Measurements from ENCODE around the gene SF3A2.
A peak's percentile ranks its signal among the peaks of the same experiment; 100 is the strongest.

Gene SF3A2

DNA sequence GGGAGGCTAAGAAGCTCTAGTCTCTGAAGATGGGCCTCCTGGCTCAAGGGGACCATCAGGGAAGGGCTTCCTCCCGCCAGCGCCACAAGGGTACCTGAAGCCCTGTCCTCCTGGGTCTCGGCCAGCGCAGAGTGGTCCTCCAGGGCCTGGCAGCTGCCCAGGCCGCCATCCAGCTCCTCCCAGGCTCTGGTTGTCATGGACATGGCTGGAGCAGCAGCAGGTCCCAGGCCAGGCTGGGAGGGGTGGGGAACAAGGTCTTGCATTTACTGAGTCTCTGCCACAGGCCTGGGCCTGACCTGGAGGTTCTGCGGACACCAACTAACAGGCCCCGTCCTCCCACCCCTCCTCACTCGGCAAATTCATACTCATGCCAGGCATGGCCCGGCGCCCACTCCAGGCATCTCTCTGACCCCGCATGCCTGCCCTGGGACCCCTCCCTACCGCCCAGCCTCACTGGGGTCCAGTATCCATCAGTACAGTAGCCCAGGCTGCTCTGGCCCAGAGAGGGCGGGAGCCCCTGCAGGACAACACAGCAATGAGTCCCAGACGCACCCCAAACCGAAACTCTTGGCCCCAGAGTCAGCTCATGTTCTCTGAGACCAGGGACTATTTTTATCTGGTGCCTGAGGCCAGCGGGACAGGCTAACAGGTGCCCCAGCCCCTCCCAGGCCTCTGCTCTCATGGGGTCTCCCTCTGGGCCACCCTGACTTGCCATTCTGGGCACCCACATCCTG is 18.7 kb downstream of the SF3A2 start:
- DNase-seq = no peak

- no peak for DNase-seq
These were observed 19.5 kb downstream of the SF3A2 start, which contains the start of gene JSRP1 for GRCh38 chr19:2255982-2256685. Gene JSRP1 (minus strand): TSS chr19:2256417. CDS start chr19:2255314, 1,103 bp downstream.

- no peak for DNase-seq
These were observed 22.7 kb downstream of the SF3A2 start for GRCh38 chr19:2259336-2259735.

DNA sequence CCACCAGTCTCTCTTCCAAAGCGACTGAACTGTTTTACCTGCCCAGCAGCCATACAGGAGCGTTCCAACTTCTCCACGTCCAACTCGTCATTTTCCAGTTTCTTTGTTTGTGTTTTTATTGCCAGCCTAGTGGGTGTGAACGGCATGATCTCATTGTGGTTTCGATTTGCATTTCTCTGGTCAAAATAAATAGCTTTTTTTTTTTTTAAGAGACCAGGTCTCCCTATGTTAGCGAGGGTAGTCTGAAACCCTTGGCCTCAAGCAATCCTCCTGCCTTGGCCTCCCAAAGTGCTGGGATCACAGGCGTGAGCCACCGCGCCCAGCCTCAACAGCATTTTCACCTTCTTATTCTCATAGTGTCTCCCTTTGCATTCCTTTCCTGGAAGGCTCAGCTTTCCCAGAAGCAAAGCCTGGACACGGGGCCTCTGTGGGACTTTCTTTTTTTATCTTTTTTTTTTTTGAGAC is 23.7 kb downstream of the SF3A2 start:
- DNase-seq = no peak

- peak; percentile 62 for DNase-seq
These were observed 25.0 kb downstream of the SF3A2 start for GRCh38 chr19:2261438-2262172.

DNA sequence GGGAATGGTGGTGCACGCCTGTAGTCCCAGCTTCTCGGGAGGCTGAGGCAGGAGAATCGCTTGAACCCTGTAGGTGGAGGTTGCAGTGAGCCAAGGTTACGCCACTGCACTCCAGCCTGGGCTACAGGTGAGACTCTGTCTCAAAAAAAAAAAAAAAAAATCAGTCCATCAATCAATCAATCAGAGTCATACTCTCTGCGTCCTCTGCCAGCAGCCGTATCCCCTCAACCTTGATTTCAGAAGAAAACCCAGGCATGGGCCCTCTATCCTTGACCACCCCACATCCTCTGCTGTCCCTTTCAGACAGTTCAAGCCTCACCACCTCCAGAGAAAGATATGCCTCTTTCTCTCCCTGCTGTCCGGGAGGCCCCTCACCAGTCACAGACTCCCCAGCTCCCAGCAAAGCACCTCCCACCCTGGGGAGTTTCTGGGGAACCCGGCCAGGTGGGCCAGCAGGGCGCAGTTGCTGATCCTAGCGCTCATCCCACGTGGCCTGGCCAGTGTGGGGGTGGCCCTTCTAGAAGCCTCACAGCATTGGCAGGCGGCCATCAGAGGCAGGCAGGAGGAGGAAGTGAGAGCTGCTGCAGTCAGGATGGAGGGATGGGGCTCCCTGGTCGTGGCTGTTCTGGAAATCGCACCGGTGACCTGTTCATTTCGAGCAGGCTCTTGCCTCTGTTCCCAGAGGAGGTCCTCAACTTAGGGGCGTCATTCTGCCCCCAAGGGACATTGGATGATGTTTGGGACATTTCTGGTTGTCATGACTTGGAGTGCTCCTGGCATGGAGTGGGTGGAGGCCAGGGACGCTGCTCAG is 29.8 kb downstream of the SF3A2 start:
- no peak for DNase-seq

DNA sequence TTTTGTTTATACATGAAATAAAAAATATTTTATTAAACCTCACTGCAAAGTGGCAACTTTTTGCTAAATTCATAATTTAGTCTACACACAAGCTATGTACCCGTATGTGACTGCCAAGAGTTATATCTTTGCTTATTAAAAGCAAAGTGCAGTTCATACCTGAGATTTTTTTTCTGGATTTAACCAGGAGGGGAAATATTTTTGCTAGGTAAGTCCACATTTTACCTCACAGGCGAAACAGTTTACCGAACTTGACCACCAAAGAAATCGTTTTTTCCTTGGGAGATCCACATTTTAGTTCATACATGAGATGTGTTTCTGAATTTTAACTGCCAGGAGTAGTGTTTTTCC is 31.8 kb downstream of the SF3A2 start:
- DNase-seq = no peak

DNA sequence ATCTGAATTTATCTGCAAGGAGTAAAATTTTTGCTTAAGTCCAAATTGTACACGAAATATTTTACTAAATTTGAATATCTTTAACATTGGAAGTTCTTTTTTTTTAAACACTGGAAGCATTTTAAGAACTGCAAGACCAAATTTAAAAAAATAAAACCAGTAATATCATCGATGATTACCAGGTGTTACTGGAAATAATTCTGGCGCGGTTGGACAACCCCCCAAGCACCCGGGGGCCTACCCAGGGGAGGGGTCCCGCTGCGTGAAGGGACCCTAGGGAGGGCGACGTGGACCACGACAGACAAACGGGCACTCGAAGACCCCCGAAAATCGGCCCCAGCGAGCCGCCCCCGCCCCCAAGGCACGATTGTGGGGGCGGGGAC is 32.2 kb downstream of the SF3A2 start:
- DNase-seq = no peak

- peak; percentile 98 for DNase-seq
These were observed 32.9 kb downstream of the SF3A2 start for GRCh38 chr19:2269244-2270156.

DNA sequence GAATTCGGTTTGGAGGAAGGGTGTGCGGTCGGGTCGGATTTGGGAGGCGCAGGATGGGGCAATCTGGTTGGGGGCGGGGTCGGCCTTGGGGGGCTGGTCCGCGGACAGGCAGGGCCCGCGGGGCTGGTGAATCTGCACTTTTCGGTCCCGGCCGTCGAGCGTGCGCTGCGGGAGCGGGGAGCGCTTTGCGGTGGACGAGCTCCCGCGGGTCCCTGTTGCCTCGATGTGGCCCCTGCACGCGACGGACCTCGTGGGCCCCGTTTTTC is 33.5 kb downstream of the SF3A2 start:
- DNase-seq = no peak

GRCh38 chr19:2270423-2271233 is 34.0 kb downstream of the SF3A2 start:
- DNase-seq = peak; percentile 76

DNA sequence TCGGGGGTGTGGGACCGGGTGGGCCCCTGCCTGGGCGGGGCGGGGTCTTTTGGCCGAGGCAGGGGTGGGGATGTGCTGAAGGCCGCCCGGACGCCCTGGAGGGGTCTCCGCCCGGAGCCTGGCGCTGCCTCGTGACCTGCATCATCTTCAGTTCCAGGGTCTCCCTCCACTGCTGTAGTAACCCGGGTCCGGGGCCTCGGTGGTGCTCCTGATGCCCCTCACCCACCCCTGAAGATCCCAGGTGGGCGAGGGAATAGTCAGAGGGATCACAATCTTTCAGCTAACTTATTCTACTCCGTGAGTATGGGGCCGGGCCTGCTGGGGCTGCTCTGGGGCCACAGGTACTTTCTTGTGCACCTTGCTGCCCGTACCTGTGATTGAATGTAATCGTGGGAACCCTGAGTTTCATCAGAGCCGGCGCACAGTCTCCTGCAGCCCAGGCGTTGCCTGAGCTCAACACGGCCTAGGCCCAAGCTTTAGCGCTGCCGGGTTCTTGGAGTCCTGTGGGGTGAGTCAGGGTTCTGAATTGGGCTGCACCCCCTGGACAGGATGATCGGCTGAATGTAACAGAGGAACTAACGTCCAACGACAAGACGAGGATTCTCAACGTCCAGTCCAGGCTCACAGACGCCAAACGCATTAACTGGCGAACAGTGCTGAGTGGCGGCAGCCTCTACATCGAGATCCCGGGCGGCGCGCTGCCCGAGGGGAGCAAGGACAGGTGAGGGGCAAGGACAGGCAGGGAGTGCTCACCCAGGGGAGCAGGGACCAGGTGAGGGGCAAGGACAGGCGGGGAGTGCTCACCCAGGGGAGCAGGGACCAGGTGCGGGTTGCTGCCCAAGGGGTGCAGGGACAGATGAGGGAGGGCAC is 34.8 kb downstream of the SF3A2 start:
- no peak for DNase-seq

DNA sequence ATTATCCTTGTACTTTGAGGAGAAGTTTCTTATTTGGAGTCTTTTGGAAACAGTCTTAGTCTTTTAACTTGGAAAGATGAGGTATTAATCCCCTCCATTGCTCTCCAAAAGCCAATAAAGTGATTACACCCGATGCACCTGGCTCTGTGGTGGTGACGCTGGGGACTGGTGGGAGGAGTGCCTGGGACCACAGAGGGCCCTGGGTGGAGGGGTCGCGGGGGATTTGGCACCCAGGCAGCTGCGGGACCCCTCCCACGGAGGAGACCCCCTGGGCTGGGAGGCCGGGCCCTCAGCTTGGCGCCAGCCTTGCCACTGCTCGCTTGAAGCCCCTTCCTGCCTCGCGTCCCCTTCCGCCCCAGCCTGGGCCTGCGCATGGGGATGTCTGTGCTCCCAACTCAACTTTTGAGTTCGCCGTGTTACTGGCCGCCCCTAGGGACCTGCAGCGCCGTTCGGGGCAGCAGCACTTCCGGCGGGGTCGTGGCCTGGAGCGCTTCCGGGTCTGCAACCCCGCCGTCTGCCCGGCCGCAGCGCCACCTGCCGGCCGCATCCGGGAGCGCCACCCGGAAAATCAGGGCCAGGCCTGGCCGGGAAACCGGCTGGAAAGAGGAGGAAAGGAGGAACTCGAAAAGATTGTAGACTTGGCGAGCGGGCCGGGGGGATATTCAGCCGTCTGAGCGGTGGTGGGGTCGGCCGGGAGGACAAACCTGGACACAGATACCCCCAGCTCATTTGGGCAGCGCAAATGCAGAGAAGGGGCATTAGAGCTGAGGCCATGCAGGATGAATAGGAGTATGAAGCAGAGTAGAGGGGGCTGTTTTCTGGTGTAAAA is 36.9 kb downstream of the SF3A2 start:
- peak; percentile 80 for DNase-seq

DNA sequence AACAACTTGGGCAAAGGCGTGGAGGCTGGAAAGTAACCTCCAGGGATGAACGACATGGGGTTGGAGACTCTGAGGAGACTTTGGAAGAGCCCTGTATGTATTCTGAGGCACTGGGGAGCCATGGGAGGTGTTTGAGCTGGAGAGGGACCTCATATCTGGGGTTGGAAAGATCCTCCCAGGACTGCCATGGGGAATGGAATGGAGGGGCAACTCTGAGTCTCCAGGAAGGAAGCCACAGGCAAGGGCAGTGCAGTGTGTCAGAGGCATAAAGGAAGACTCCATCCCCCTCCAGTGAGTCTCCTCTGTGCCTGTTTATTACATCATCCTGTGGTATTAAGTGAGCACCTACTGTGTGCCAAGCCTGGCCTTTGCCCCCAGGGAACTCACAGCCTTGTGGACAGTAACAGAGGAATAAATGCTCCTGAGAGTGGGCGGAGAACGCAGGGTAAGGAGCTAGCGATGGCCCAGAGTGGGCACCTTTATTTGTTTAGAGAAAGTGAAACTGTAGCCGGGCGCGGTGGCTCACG is 37.6 kb downstream of the SF3A2 start:
- no peak for DNase-seq

DNA sequence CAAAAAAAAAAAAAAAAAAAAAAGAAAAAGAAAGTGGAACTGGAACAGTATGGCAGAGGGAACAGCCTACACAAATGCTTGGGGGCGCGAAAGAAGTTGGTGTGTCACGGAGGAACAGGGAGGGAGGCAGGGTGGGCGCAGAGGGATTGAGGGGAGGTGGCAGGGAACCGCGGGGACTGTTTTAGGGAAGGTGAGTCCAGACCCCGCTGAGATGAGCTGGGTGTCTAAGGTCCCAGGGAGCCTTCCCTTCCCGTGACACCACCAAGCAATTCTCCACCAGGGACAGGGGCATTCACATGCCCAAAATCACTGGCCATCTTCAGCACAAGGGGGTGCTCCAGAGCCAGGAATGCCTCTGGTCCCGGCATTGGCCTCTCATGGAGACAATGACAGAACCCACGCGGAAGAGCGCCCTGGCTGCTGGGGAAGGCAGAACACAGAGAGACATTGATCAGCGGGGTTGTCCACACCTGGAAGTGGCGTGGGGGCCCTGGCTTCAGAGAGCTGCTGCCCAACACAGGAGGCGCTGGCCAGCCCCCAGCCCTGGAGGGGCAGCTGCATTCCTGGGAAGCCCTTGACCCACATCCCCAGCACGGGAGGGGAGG is 38.4 kb downstream of the SF3A2 start:
- peak; percentile 49 for DNase-seq

DNA sequence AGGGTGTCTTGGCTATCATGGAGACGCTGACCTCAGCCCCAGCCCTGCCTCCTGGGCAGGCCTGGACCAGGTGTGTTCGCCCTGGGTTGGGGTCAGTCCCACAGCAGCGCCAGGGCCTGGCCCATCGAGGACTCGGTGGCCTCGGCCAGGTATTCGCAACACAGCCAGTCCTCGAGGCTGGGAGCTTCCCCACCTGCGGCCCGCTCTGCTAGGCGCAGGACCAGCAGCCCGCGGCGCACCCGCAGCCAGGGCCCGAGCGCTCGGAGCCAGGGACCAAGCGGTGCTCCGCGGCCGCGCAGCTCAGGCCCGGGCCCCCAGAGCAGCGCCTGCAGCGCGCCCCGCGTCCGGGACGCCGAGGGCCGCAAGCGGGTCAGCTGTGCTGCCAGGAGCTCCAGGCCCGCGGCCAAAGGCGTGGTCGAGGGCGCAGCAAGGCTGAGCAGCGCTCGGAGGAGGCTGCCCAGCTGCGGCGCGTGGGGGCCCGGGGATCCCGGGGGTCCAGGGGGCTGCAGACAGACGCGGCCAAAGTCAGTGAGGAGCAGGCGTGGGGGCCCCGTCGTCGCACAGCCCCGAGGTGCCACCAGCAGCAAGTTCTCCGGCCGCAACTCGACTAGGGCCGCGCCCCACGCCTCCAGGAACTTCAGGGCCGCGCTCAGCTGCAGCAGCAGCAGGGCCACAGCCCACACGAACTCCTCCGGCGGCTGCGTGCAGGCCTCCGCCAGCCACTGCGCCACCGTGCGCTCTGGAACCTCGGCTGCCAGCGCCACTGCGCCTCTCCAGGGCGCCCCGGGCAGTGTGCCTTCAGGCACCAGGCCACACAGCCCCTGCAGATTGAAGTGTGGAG is 39.2 kb downstream of the SF3A2 start:
- no peak for DNase-seq

DNA sequence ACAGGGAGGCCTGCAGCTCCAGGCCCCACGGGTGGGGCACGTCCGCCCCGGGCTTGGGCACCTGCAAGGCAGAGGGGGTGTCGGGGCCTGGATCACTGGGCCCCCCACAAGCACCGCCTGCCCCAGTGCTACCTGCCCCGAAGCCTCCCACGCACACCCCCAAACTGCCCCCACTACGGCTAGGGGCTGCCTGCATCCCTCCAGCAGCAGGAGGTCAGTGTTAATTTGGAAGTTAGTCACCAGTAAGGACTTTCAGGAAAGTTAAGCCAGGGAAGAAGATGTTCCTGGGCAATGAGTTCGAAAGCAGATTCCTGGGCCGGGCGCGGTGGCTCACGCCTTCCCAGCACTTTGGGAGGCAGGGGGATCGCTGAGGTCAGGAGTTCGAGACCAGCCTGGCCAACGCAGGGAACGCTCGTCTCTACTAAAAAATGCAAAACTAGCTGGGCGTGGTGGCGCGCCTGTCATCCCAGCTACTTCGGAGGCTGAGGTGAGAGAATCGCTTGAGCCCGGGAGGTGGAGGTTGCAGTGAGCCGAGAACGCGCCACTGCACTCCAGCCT is 39.9 kb downstream of the SF3A2 start:
- no peak for DNase-seq
